ENCODE measurements around the gene PPP2R2B.

The PPP2R2B gene

DNA sequence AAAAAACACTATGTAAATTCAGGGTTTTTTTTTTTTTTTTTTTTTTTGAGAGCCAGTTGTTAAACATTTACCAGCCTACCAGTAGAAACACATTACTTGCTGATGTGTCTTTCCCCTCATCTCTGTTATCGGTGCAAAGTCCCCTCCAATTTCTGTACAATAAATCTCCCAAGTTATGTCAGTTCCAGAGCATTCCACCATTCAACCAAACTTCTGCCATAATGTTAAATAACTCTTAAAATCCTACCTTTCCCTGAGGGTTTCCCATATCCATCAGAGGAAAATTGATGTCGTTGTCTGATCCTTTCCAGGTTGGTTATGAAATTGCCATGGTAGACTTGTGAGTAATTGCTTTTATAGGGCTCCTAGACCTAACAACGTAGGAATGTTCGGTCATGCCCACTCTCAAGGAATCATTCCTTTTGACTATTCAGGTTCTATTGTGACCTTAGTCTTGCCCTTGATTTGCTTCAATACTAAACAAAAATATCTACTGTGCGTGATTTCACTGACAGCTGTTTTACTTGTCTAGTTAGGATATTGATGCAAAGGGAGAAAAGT, 5.6 kb upstream of the PPP2R2B start:
- DNase-seq = no peak

DNA sequence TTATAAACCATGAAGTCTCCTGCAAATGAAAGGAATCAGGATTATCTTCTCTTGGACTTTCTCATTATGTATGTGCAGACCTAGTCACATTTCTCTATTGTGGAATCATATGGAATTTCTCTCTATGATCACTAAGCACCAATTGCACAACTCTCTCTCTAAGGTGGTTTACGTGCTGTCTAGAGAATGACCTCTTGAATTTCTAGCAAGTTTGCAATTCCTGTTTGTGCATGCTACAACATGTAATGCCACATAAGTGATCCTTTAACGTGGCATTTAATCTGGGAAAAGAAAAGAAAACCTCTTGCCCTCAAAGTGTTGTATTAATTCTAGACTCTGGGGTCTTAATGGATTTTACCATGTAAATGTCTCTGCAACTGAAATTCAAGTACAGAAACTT, 5.0 kb upstream of the PPP2R2B start:
- no peak for DNase-seq

DNA sequence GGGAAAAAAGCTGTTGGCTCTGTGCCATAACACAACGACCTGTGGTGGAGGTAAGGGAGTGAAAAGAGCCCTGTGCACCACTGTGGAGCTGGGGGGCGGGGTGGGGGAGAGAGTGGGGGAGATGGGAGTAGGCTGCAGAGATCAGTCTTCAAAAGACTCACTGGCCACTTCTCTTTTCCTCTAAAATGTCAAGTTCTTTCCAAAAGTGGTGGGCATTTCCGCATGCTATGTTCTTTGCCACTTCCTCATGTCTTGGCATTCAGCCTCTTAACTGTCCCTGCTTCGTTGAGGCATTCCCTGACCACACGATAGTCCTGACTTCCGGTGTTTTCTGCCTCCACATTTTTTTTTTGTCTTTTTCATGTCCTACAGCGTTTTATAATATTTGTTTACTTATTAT, 2.4 kb upstream of the PPP2R2B start:
- no peak for DNase-seq

DNA sequence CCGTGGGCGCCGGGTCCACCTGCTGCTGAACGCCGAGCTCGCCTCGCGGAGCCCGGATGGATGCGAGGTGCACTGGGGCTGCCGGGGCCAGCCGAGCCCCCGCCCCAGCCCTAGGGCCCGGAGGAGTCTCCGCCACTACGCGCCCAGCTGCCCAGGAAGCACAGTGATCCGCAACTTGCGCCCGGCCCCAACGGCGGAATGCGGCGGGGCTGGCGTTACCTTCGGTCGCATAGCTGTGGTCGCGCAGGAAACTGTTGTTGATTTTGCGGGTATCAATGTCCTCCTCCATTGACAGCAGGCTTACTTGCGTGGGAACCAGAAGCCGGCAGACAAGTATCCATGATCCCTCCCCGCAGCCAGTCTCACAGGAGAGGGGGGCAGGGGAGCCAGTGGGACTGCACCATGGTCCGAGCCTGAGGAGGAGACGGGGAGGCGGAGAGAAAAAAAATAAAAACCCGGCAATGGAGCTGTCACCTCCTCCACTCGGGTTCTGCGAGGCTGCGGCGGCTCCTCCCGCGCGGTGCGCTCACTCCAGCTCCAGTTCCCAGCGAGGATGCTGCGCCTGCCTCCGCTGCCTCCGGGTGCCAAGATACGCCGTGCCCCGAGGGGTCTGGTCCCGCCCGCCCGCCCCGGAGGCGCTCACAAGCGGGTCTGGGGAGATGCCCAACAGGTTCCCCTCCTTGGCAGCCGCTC, 628 bp downstream of the PPP2R2B start:
- no peak for DNase-seq

DNA sequence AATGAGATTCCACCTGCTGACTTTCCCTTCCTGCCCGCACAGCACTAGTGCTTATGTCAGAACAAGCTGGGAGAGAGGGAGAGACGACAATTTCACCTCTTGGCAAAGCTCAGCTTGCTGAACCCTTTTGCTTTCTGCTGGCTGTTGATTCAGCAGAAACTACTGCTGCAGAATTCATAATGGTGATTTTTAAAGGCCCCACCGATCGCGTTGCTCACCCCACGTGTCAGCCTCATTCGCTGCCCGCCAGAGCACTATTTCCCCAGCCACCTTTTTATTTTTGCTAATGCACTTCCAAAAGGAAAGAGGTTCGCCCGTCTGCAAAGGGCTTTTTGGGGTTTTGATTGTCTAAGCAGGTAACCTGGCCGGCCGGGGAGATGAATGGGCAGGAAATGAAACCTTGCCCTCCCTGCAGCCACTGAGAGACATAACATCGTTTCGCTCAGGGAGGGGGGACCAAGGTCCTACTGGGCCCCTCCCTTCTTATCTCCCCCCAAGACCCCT, 1.3 kb downstream of the PPP2R2B start:
- DNase-seq = no peak

DNA sequence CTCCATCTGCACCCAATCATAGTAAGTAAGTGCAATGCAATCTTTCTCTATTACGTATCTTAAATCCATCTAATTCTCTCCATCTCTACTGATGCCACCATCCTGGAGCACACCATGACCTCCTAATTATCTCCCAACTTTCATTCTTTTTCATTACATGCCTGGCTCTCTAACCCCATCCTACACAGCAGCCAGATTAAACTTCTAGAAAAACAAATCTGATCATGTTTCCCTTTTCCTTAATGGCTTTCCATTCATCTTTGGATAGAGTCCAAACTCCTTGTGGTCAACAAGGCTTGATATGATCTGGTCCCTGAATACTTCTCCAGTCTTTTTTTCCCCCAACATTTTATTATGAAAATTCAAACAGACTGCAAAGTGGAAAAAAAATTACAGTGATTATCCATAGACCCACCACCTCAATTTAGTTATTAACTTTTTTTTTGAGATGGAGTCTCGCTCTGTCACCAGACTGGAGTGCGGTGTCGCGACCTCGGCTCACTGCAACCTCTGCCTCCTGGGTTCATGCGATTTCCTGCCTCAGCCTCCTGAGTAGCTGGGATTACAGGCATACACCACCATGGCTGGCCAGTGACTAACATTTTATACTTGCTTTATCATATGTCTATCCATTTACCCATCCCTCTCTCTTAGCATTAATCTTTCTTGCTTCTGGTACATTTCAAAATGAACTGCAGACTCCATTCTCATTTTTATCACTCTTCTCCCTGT, 5.2 kb downstream of the PPP2R2B start:
- DNase-seq = no peak

DNA sequence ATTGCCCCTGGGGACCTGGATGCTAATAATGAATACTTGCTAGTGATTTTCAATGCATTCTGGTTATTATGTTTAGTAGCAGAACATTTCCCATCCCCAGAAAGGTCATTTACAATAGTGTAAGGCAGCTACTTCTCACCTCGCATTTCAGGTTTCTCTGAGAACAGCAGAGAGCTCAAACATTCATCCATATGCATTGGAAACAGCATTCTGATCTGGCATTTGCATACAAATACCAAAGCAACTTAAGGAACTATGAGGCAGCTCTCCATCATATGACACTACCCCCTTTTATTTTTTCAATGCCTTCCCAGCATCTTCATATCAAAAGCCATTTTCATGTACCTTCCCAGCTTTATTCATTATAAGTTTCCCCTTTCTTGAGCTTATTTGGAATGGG, 6.4 kb downstream of the PPP2R2B start:
- no peak for DNase-seq

DNA sequence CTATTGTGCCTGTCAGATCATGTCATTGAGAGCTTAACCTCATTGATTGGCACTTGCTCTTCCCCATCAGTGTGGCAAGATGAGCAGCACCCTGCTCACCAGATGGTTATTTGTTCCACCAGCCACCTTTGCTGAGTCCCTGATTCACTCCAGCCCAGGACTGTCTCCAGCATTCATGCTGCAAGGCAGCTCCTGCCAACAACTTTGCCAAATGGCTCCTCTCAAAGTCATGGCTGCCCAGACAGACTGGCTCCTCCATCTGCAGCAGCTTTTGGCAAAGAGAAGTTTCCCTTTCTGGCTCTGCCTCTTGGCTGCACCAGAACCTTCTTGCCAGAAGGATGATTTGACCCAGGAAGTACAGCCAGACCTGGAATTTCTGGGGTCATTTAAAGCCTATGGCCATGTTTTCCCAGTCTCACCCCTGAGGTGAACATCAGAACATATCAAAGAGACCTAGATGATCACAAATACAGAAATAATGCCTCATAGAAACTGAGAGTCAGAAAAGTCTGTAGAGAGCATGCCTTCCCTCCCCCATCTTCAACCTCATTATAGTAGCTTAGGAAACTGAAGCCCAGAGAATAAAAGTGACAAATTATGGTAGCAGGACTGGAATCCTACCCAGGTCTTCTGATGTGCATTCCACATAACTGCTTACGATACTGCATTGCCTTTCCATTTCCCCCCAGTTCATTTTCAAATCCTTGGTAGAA, 10.4 kb downstream of the PPP2R2B start:
- DNase-seq = no peak

DNA sequence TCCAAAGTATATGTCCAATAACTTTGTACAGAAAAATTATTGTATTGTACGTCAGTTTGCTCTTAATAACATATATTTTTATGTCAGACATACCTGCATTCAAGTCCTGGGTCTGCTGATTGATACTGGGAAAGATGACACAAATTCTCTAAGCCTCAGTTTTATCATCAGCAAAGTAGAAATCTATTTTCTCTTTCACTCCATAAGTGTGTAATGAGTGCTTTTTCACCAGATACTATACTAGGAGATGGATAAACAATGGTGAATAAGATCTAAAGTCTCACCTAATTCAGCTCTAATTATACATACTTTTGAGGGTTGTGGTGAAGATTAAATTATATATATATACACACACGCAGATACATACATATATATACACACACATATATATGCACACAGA, 12.3 kb downstream of the PPP2R2B start:
- DNase-seq = no peak

DNA sequence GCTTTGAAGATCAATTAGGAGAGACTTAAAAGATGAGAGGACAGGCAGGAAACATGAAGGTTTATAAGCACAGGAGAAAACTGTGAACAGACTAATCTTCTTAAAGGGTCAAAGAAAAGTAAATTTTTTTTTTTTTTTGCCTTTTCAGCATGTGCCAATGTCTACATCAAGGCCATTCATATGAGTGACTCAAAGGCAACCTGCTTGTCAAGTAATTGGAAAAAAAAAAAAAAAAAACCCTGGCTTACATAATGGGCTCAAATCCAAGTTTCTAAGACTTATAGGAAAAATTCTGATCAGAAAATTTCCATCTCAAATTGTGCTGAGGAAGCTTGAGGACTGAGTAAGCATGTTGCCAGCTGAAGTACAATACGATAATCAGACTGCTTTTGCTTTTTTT, 15.9 kb downstream of the PPP2R2B start:
- DNase-seq = no peak

DNA sequence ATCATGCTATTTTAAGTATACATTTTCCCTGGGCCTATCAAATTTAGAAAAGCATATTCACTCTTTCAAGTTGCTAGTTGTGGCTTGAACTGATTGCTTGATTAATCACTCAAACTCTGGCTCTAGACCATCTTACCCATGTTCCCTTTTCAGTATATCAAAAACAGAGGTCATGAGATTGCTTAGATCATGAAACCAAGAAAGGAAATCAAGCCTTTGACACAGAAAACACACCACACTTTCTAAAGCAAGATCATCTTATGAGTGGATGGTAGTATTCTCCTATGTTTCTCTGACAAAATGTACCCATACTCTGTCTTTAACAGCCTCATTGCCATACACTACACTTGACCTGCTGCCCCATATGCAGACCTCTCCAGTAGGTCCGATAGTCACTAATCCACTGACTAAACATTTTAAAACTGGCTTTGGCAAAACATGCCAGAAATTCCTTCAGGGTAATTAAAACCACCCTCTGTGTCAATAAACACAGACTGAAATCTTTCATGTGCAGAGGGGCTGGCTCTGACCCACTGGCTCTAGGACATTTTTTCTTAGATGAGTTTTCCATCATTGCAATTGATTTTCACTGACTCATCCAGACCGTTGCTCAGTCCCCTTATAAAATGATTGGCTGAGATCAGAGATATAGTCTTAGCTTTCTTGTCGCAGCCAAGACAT, 18.2 kb downstream of the PPP2R2B start:
- no peak for DNase-seq

DNA sequence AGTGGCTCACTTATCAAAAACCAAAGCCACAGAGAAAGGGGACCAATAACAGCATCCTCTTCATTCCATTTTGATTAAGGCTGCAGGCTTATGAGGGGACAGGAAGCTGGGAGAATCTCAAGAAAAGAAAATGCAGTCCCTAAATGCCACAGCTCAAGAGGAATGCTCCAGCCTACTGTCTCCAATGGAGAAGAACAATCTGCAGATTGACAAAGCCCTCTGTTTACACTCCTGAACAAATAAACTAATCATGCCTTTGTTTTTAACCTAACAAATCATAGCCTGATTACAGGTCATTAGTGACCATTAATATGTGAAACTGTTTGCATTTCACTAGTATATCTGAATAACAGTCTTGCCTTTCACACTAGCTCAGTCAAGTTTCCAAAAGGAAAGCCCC, 26.5 kb downstream of the PPP2R2B start:
- no peak for DNase-seq

DNA sequence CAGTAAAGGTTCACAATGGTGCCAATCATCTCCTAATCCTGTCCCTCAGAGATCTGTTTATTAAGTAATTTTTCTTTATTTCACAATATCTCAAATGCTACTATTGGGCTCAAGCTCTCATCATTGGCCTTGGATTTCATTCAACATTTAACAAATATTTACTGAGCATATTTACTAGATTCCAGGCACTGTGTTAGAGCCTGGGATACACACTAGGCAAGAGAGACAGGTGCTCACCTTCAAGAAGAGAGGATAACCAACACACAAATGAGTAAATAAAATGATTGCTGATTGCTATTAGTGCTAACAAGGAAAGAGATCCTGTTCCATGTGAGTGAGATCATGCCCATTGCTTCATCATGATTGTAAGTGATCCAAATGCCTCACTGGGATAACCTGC, 27.4 kb downstream of the PPP2R2B start:
- DNase-seq = no peak

DNA sequence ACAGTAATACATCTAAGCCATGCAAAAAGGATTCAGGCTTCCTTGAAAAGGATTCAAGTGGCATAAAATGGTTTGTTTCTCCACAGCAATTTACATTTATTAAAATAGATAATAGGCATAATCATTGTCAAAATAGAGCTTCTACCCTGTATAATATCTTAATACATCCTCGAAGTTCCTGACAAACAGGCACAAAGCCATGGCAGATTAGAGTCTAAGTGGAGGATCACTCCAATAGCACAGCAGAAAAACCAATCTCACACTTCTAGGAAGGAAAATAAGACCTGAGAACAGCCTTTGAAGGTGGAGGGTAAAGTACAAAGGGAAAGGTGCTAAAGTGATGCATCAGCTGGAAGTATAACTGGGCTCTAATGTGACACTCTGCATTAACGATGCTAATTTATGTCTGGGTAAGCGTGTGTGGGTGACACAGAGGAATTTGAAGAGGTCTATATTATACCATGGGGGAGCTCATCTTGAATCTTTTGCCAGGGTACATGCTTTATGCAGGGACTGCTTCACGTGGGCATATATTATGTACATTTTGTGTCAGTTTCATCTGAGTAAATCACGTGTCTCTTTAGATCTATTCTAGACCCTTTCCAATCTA, 28.8 kb downstream of the PPP2R2B start:
- no peak for DNase-seq

DNA sequence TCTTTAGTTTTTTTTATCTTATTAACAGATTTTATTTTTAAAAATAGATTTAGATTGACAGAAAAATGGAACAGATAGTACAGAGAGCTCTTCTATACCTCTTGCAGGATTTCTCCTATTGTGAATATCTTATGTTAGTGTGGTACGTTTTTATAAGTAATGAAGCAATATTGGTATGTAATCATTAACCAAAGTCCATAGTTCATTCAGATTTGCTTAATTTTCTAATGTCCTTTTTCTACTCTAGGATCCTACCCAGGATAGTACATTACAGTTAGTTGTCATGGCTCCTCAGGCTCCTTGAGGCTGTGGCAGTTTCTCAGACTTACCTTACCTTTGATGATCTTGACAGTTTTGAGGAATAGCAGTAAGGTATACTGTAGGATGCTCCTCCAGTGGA, 30.4 kb downstream of the PPP2R2B start:
- DNase-seq = no peak

DNA sequence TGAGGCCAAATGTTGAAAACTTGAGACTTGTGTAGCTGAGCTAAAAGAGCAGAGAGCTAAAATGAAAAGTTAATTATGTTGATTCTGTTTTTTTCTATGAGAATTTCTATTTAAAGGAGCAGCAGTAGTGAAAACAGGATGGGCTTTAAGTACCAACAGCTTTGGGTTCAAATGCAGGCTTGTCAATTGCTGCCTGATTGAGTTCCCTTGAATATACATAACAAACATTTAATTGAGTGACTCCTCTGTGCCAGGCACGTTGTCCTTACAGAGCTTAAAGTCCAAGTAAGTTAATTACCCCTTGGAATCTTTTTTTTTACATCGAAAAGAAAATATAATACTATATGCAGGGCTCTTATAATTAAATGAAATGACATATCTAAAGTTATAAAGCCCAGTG, 38.5 kb downstream of the PPP2R2B start:
- no peak for DNase-seq

DNA sequence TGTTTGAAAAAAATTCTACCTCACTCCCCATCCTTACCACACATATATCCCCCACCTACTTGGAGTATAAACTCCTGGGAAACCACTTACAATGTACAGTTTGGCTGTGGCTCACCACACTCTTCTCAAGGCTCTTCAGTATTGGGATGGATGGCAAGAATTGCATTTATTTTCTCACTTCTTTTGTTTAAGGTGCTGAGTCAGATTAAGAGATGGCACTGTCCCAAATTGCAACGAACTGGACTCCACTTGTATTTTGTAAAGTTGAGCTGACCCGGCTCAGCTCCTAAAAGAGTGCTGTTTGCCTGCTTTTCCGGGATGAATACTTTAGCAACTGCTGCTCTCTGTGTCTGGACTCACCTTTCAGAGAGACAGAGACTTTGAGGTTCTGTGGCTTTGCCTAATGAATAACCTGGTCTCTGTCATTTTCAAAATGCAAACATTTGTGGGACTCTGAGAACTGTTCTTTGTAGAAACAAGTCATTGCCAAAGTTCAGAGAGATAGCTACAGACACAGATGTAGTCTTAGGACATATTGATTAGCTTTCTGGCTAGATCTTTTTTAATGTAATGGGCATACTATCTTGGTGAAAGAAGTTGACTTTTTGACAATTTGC, 42.2 kb downstream of the PPP2R2B start:
- no peak for DNase-seq

DNA sequence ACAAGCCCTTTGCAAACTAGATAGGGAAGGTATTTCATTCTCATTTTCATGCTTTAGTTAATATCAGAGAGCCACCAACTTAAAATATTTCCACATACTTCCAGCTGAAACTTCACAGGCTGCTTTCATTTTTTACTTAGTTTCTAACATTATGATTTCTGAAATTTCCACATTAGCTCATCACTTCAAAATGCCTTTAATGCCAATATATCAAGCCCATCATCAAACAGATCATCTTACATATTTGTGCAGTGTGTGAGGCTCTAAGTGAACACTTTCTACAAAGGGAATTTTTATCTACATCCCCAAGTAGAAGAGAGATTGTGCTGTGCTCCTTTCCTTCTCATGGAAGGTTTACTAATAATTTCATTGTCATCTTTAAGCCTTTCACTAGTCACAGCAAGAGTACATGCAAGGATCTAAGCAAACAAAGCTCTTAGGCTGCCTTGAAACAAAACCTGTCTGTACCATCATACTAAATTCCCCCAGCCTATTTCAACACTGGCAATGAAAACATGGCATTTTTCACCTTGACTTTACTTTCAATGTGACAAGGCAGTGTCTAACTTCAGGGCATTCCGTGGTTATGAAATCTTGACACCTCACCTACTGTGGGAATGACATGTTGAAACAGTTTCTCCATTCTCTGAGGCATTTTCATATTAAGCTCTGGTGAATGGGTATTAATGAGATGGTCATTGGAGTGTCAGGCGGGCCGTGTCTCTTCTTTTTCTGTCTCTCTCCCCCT, 45.4 kb downstream of the PPP2R2B start:
- DNase-seq = no peak

DNA sequence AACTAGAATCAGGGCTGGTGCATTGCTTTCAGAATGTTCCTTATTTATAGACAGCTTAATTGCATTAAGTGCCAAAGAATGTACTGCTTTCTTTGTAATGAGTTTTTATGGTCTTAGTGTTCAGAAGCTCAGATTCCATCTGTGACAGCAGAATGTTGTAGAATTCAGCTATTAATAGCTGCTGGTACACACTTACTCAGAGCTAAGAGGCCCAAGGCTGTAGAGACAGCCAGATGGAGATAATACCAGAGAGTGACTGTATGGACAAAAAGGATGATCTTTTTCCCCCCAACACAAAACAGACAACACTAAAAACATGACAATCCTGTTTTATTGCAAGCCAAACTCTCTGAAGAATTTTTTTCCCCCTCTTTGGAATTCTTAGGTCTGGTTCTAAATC, 50.2 kb downstream of the PPP2R2B start:
- DNase-seq = no peak

DNA sequence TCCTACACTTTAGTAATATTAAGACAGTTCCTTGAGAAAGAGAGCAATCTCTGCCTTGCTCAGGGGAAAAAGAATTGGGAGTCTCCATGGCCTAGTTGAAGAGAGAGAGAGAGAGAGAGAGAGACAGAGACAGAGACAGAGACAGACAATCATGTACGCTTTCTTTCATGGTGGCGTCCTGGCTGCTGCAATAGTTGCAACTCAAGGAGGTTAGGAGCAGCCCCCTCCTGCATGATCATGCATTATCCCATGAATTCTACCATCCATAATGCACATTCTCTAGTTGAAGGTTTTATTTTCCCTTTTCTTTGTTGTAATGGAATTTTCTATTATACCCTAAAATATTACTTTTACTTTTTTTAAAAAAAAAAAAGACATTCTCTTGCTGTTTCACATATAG, 50.7 kb downstream of the PPP2R2B start:
- DNase-seq = no peak

DNA sequence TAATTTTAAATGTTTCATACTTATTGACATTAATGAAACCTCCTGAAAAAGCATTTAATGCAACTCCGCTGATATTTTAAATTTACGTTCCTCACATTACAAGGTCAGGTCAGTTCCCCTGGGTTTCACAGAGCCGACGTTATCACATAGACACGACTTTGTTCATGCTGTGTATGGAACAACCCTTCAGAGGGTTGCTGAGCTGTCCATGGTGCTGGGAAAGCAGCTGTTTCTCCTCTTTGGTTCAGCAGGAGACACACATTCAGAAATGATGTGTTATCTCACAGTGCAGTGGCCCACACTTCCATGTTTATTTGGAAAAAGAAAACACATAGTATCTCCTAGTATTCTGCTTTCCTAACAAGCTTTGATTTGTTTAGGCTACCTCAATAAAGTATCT, 53.5 kb downstream of the PPP2R2B start:
- DNase-seq = no peak

All from NCI-H1105 (cell line).